ENCODE data around the gene GZF1.

DNA sequence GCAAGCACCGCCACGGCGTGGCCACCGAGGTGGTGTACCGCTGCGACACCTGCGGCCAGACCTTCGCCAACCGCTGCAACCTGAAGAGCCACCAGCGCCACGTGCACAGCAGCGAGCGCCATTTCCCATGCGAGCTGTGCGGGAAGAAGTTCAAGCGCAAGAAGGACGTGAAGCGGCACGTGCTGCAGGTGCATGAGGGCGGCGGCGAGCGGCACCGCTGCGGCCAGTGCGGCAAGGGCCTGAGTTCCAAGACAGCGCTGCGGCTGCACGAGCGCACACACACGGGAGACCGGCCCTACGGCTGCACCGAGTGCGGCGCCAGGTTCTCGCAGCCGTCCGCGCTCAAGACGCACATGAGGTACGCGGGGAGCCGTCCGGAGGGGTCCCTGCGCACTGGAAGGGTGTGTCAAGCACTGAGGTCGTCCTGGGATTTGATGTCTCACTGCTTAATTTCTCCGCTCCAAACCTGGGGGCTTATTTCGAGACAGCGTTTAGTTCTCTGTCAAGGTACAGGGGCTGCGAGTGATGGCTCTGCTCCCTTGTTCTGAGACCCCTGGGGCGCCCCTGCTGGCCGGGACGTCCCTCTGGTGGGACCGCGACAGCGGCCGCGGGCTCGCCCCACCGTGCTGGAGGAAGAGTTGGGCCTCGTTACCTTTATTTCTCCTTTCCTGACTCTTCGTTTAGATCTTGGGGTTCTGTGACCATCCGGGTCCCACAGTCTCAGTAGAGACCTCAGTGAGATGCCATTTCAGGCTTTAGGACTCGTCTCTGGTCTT, 3.6 kb downstream of the GZF1 start:
- no peak for TF ChIP-seq RAD21 (IDR thresholded peaks at IDR 0.05; ENCODE audit: low read length)
- TF ChIP-seq, protein P1, sequence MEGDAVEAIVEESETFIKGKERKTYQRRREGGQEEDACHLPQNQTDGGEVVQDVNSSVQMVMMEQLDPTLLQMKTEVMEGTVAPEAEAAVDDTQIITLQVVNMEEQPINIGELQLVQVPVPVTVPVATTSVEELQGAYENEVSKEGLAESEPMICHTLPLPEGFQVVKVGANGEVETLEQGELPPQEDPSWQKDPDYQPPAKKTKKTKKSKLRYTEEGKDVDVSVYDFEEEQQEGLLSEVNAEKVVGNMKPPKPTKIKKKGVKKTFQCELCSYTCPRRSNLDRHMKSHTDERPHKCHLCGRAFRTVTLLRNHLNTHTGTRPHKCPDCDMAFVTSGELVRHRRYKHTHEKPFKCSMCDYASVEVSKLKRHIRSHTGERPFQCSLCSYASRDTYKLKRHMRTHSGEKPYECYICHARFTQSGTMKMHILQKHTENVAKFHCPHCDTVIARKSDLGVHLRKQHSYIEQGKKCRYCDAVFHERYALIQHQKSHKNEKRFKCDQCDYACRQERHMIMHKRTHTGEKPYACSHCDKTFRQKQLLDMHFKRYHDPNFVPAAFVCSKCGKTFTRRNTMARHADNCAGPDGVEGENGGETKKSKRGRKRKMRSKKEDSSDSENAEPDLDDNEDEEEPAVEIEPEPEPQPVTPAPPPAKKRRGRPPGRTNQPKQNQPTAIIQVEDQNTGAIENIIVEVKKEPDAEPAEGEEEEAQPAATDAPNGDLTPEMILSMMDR (IDR thresholded peaks at IDR 0.05), result no peak
- no peak for TF ChIP-seq RCOR1 (IDR thresholded peaks at IDR 0.05; ENCODE audit: low read length)
- TF ChIP-seq TEAD4 (IDR thresholded peaks at IDR 0.05; ENCODE audit: borderline replicate concordance, insufficient read depth), result no peak
- TF ChIP-seq POLR2AphosphoS5 (IDR thresholded peaks at IDR 0.05; ENCODE audit: low read depth, low read length), result no peak
- TF ChIP-seq SMC3 (IDR thresholded peaks at IDR 0.05; ENCODE audit: low read depth, low read length), result no peak

Data from SK-N-SH (cell line).